K562 (cell line): Measurements from ENCODE around the gene NOL12. TPM values are rescaled to one million over a fixed set of nuclear protein-coding genes. Genes with fewer than 3 reads are reported as not detected.

ENCODE experiments used
- ATF1 ChIP-seq, 2 experiments: fragments of 450-650 bp in 1 of 2; IDR thresholded peaks; 2 replicates each; pipeline ENCODE4 v1.6.1; 2016; ENCODE audit warnings: missing compliant biosample characterization in 1 of 2, missing genetic modification characterization in 1 of 2
- CREB1 ChIP-seq, 2 experiments: sonication (generic) in 1 of 2; formaldehyde crosslinking in 1 of 2; IDR thresholded peaks; 2 replicates each; pipeline versions ENCODE4 v1.6.1 to v1.8.0; 2012 to 2022; ENCODE audit warnings: inconsistent platforms in 1 of 2, mild to moderate bottlenecking in 1 of 2, missing genetic modification reagents in 1 of 2, moderate library complexity in 1 of 2
- DPF2 ChIP-seq: fragments of 450-650 bp; IDR thresholded peaks from 2 replicates; pipeline ENCODE4 v1.6.1; 2016
- HDAC1 ChIP-seq, 2 experiments: fragments of 450-650 bp; IDR thresholded peaks; 2 replicates each; pipeline ENCODE4 v1.6.1; 2016 to 2017; ENCODE audit warnings: inconsistent platforms in 1 of 2, mild to moderate bottlenecking in 1 of 2, moderate library complexity in 1 of 2
- MECOM ChIP-seq: fragments of 250-450 bp; sonication (Bioruptor Pico); IDR thresholded peaks from 2 replicates; pipeline ENCODE4 v1.8.0; 2022; ENCODE audit warnings: inconsistent platforms
- MEIS2 ChIP-seq: fragments of 450-650 bp; IDR thresholded peaks from 2 replicates; pipeline ENCODE4 v1.6.1; 2014; ENCODE audit warnings: mild to moderate bottlenecking; ENCODE audit not compliant: partially characterized antibody
- NFIX ChIP-seq: fragments of 250-450 bp; sonication (Bioruptor Pico); IDR thresholded peaks from 2 replicates; pipeline ENCODE4 v1.4.0; 2020; ENCODE audit warnings: low read depth, mild to moderate bottlenecking, moderate library complexity
- RBBP5 ChIP-seq: fragments of 200-600 bp; sonication (generic); IDR thresholded peaks from 2 replicates; pipeline ENCODE4 v1.6.1; 2012; ENCODE audit warnings: borderline replicate concordance, mild to moderate bottlenecking, low read length, control low read depth, inconsistent platforms; ENCODE audit not compliant: insufficient read depth, poor library complexity, severe bottlenecking
- RFX7 ChIP-seq: fragments of 250-450 bp; sonication (Bioruptor Pico); IDR thresholded peaks from 2 replicates; pipeline ENCODE4 v1.5.1; 2021; ENCODE audit warnings: mild to moderate bottlenecking
- ZBTB40 ChIP-seq, 2 experiments: fragments of 450-650 bp in 1 of 2; sonication (generic) in 1 of 2; formaldehyde crosslinking in 1 of 2; IDR thresholded peaks; 2 replicates each; pipeline versions ENCODE4 v1.7.1 to v1.9.0; 2016 to 2022; ENCODE audit warnings: inconsistent platforms in 1 of 2, mild to moderate bottlenecking in 1 of 2, missing genetic modification reagents in 1 of 2
- ZBTB7A ChIP-seq: IDR thresholded peaks from 2 replicates; pipeline ENCODE4 v1.6.1; 2011; ENCODE audit warnings: low read depth, mild to moderate bottlenecking, low read length, moderate library complexity, borderline replicate concordance; ENCODE audit not compliant: control insufficient read depth
- ZNF77 ChIP-seq: fragments of 250-450 bp; sonication (Bioruptor Pico); IDR thresholded peaks from 2 replicates; pipeline ENCODE4 v1.5.0; 2020
- polyA plus RNA-seq, 8 experiments: library from polyadenylated mRNA; depleted of rRNA in 4 of 8; stranded (reverse) in 5 of 8; unstranded in 3 of 8; fragments of >200 nt; fragmentation: Nextera tagmentation in 2 of 8; fragmentation: Illumina TruSeq in 1 of 8; extraction: Ambion mirVana in 2 of 8; extraction: Trizol in 1 of 8; gene quantifications; 2 replicates each; pipeline versions ENCODE4 v1.2.1 to v1.2.3, GENCODE V29; 2011 to 2014; ENCODE audit warnings: inconsistent platforms in 1 of 8, missing spikeins in 1 of 8
- total RNA-seq, 7 experiments: library from RNA; depleted of rRNA in 6 of 7; stranded (reverse); fragments of >200 nt in 6 of 7; fragmentation: Illumina TruSeq in 2 of 7; extraction: Trizol in 2 of 7; gene quantifications; 2 replicates each; pipeline versions ENCODE4 v1.2.1 to v1.2.3, GENCODE V29; 2011 to 2021; ENCODE audit warnings: low replicate concordance in 1 of 7

The NOL12 gene
- total and polyA plus RNA-seq, 9 of the 15 experiments (the other 6 are each of a cell fraction or from before 2014, with no cell fraction given), result 2.8 to 40.9 (median 28.5) TPM

GRCh38 chr22:37661160-37661924, 24.8 kb upstream of the NOL12 start (continued):
- TF ChIP-seq ZBTB40 (IDR thresholded peaks at IDR 0.05), result no peak
- TF ChIP-seq ZBTB40 (CRISPR knock-in tag; IDR thresholded peaks at IDR 0.05), result no peak
- TF ChIP-seq HDAC1 (IDR thresholded peaks at IDR 0.05), result peak in 1 of 2 experiments; percentile 39; a peak in 1 of 4 replicates
- TF ChIP-seq RBBP5, result no peak
- peak; percentile 43 for TF ChIP-seq MEIS2
- no peak for TF ChIP-seq CREB1 (IDR thresholded peaks at IDR 0.05)
- TF ChIP-seq CREB1 (CRISPR knock-in tag; IDR thresholded peaks at IDR 0.05), result 0 out of 2 replicates have a peak, but pooled peaks have one; percentile 20
- no peak for TF ChIP-seq ZNF77 (CRISPR knock-in tag)
- no peak for TF ChIP-seq ATF1 (CRISPR knock-in tag; IDR thresholded peaks at IDR 0.05)
- peak; percentile 84 for TF ChIP-seq ATF1 (tag; IDR thresholded peaks at IDR 0.05)
- TF ChIP-seq DPF2, result peak; percentile 28; the same call in 1 of the 2 replicates
- TF ChIP-seq RFX7 (CRISPR knock-in tag), result no peak
- no peak for TF ChIP-seq NFIX (CRISPR knock-in tag)
- TF ChIP-seq ZBTB7A, result peak; percentile 41; the same call in 1 of the 2 replicates
- no peak for TF ChIP-seq MECOM (CRISPR knock-in tag)
